H1 (cell line): Measurements from ENCODE around the gene CFAP157. TPM values are rescaled to one million over a fixed set of nuclear protein-coding genes. Genes with fewer than 3 reads are reported as not detected.

ENCODE experiments used
- CTCF ChIA-PET: fragments of 300-600 bp; sonication (Branson Sonifier 250); formaldehyde crosslinking; loops from one replicate; lab custom pipeline; 2021; ENCODE audit not compliant: partially characterized antibody; lab: Charles Lee
- POLR2A ChIA-PET: fragments of 300-600 bp; sonication (Branson Sonifier 250); formaldehyde crosslinking; loops from one replicate; lab custom pipeline; 2021; ENCODE audit warnings: inconsistent platforms; ENCODE audit not compliant: partially characterized antibody; lab: Charles Lee
- DNase-seq, 2 experiments: peaks; one replicate each; pipeline versions ENCODE4 v3.0.0 to v3.0.0-alpha.2; 2010 to 2022; ENCODE audit warnings: low spot score in 2 of 2, low read depth in 1 of 2, mixed read lengths in 1 of 2
- FAIRE-seq: peaks from 2 replicates; lab custom pipeline; 2011; peaks lifted over from hg19 to GRCh38; lab: Jason Lieb, UNC
- H2AFZ ChIP-seq: 2 replicates; pipeline ENCODE4 v1.8.1; 2012; ENCODE audit warnings: low read length, inconsistent platforms
- H2AK5ac ChIP-seq: 2 replicates; pipeline ENCODE4 v1.6.1; 2013; ENCODE audit warnings: low read depth, low read length
- H2BK120ac ChIP-seq: replicated peaks from 2 replicates; pipeline ENCODE3; 2013; ENCODE audit warnings: low read depth, low read length, inconsistent platforms
- H2BK12ac ChIP-seq: 2 replicates; pipeline ENCODE4 v1.6.1; 2013; ENCODE audit warnings: low read depth, low read length
- H2BK15ac ChIP-seq: 2 replicates; pipeline ENCODE4 v1.6.1; 2013; ENCODE audit warnings: low read length
- H2BK20ac ChIP-seq: 2 replicates; pipeline ENCODE4 v1.6.1; 2013; ENCODE audit warnings: low read length
- H2BK5ac ChIP-seq: 2 replicates; pipeline ENCODE4 v1.6.1; 2013; ENCODE audit warnings: low read depth, low read length
- H3K14ac ChIP-seq: 2 replicates; pipeline ENCODE4 v1.6.1; 2013; ENCODE audit warnings: inconsistent platforms; ENCODE audit not compliant: insufficient read length
- H3K18ac ChIP-seq: 2 replicates; pipeline ENCODE4 v1.6.1; 2013; ENCODE audit warnings: low read length; ENCODE audit errors: extremely low read depth
- H3K23ac ChIP-seq: 2 replicates; pipeline ENCODE4 v1.6.1; 2013; ENCODE audit warnings: inconsistent platforms; ENCODE audit not compliant: insufficient read length
- H3K23me2 ChIP-seq: 2 replicates; pipeline ENCODE4 v1.6.1; 2013; ENCODE audit warnings: low read depth, low read length
- H3K27ac ChIP-seq: 2 replicates; pipeline ENCODE4 v1.6.1; 2011; ENCODE audit warnings: low read depth, low read length, inconsistent platforms
- H3K27me3 ChIP-seq, 4 experiments: replicated peaks in 1 of 4; 1 replicate in 1 of 4; 2 replicates in 3 of 4; pipeline versions ENCODE4 v1.6.1 to v1.8.1; 2011 to 2013; ENCODE audit warnings: low read length in 3 of 4, mild to moderate bottlenecking in 3 of 4, inconsistent platforms in 2 of 4, mixed read lengths in 2 of 4, moderate library complexity in 1 of 4; ENCODE audit not compliant: control insufficient read depth in 3 of 4, insufficient read depth in 3 of 4; ENCODE audit errors: extremely low read depth in 1 of 4
- H3K36me3 ChIP-seq, 4 experiments: 2 replicates each; pipeline versions ENCODE4 v1.6.1 to v1.8.1; 2011 to 2013; ENCODE audit warnings: mild to moderate bottlenecking in 4 of 4, low read length in 3 of 4, moderate library complexity in 2 of 4, control low read depth in 1 of 4, inconsistent platforms in 1 of 4; ENCODE audit not compliant: insufficient read depth in 4 of 4, control insufficient read depth in 2 of 4
- H3K4ac ChIP-seq: replicated peaks from 2 replicates; pipeline ENCODE3; 2013; ENCODE audit warnings: low read length, low read depth, mixed read lengths, inconsistent platforms; ENCODE audit not compliant: insufficient read length
- H3K4me1 ChIP-seq, 4 experiments: replicated peaks in 1 of 4; 1 replicate in 1 of 4; 2 replicates in 3 of 4; pipeline versions ENCODE4 v1.6.1 to v1.8.1; 2011 to 2013; ENCODE audit warnings: low read length in 3 of 4, inconsistent platforms in 2 of 4, mixed read lengths in 1 of 4; ENCODE audit not compliant: insufficient read depth in 4 of 4, control insufficient read depth in 3 of 4
- H3K4me2 ChIP-seq, 2 experiments: 2 replicates each; pipeline versions ENCODE4 v1.6.1 to v1.8.1; 2011 to 2013; ENCODE audit warnings: low read depth in 2 of 2, low read length in 2 of 2, control low read depth in 1 of 2, inconsistent platforms in 1 of 2, mild to moderate bottlenecking in 1 of 2; ENCODE audit not compliant: insufficient read depth in 1 of 2
- H3K4me3 ChIP-seq, 4 experiments: fragments of 200-600, 300-600 bp in 1 of 4; sonication (generic), shearing (Covaris generic), sonication (Bioruptor Twin) in 1 of 4; 2 replicates each; pipeline versions ENCODE4 v1.5.1 to v1.8.1; 2011 to 2016; ENCODE audit warnings: low read length in 4 of 4, low read depth in 3 of 4, control low read depth in 2 of 4, inconsistent platforms in 2 of 4, mild to moderate bottlenecking in 2 of 4, mixed read lengths in 1 of 4, moderate library complexity in 1 of 4; ENCODE audit not compliant: insufficient read depth in 2 of 4; ENCODE audit errors: extremely low read depth in 1 of 4
- H3K56ac ChIP-seq: replicated peaks from 2 replicates; pipeline ENCODE3; 2013; ENCODE audit warnings: low read depth, mild to moderate bottlenecking, mixed read lengths, low read length, inconsistent platforms; ENCODE audit not compliant: insufficient read length
- H3K79me1 ChIP-seq: 2 replicates; pipeline ENCODE4 v1.6.1; 2013; ENCODE audit warnings: low read depth, low read length, control low read depth
- H3K79me2 ChIP-seq, 2 experiments: 2 replicates each; pipeline versions ENCODE4 v1.6.1 to v1.8.1; 2012 to 2013; ENCODE audit warnings: low read length in 2 of 2, mild to moderate bottlenecking in 2 of 2, inconsistent platforms in 1 of 2; ENCODE audit not compliant: insufficient read depth in 2 of 2, control insufficient read depth in 1 of 2
- H3K9ac ChIP-seq, 4 experiments: replicated peaks in 1 of 4; 1 replicate in 1 of 4; 2 replicates in 3 of 4; pipeline versions ENCODE4 v1.6.1 to v1.8.1; 2011 to 2013; ENCODE audit warnings: low read depth in 3 of 4, low read length in 3 of 4, control low read depth in 2 of 4, mild to moderate bottlenecking in 2 of 4, moderate library complexity in 2 of 4, inconsistent platforms in 1 of 4; ENCODE audit errors: extremely low read depth in 1 of 4
- H3K9me3 ChIP-seq, 2 experiments: 2 replicates each; pipeline versions ENCODE4 v1.6.1 to v1.8.1; 2012 to 2013; ENCODE audit warnings: mild to moderate bottlenecking in 2 of 2, moderate library complexity in 2 of 2, control low read depth in 1 of 2, inconsistent platforms in 1 of 2, low read depth in 1 of 2, low read length in 1 of 2, mixed read lengths in 1 of 2; ENCODE audit not compliant: insufficient read depth in 2 of 2
- H4K20me1 ChIP-seq, 2 experiments: replicated peaks in 1 of 2; 2 replicates each; pipeline versions ENCODE3 to v1.8.1; 2011 to 2013; ENCODE audit warnings: inconsistent platforms in 2 of 2, low read length in 2 of 2, mild to moderate bottlenecking in 1 of 2; ENCODE audit not compliant: insufficient read depth in 2 of 2, control insufficient read depth in 1 of 2
- H4K5ac ChIP-seq: 2 replicates; pipeline ENCODE4 v1.6.1; 2013; ENCODE audit warnings: low read length, low read depth, mixed read lengths, inconsistent platforms; ENCODE audit not compliant: insufficient read length
- H4K8ac ChIP-seq: 2 replicates; pipeline ENCODE4 v1.8.0; 2013; ENCODE audit warnings: mild to moderate bottlenecking, moderate library complexity, low read length, inconsistent platforms; ENCODE audit not compliant: insufficient read depth; ENCODE audit errors: extremely low read depth
- H4K91ac ChIP-seq: replicated peaks from 2 replicates; pipeline ENCODE3; 2013; ENCODE audit warnings: low read length, mixed read lengths, inconsistent platforms; ENCODE audit not compliant: insufficient read length
- ASH2L ChIP-seq: fragments of 200-600, 300-600 bp; sonication (generic); IDR thresholded peaks from one replicate; pipeline ENCODE4 v1.7.1; 2017; ENCODE audit warnings: low read length
- GTF2F1 ChIP-seq: IDR thresholded peaks from 2 replicates; pipeline ENCODE4 v1.6.1; 2012; ENCODE audit warnings: low read depth, low read length, improper control_type of control experiment, borderline replicate concordance
- HDAC2 ChIP-seq, 2 experiments: fragments of 300-600 bp in 1 of 2; sonication (generic) in 1 of 2; IDR thresholded peaks; 2 replicates each; pipeline ENCODE4 v1.6.1; 2011 to 2012; ENCODE audit warnings: low read depth in 2 of 2, low read length in 2 of 2, mild to moderate bottlenecking in 2 of 2, moderate library complexity in 2 of 2, borderline replicate concordance in 1 of 2, inconsistent platforms in 1 of 2
- MAFK ChIP-seq: IDR thresholded peaks from 2 replicates; pipeline ENCODE4 v1.6.1; 2012; ENCODE audit warnings: low read depth, mild to moderate bottlenecking, improper control_type of control experiment, low read length
- POLR2AphosphoS5 ChIP-seq: IDR thresholded peaks from 2 replicates; pipeline ENCODE4 v1.6.1; 2011; ENCODE audit warnings: low read depth, low read length
- RAD21 ChIP-seq, 2 experiments: IDR thresholded peaks in 1 of 2; conservative IDR thresholded peaks in 1 of 2; 2 replicates each; pipeline ENCODE4 v1.6.1; 2011; ENCODE audit warnings: low read depth in 2 of 2, low read length in 2 of 2, improper control_type of control experiment in 1 of 2, inconsistent platforms in 1 of 2, mild to moderate bottlenecking in 1 of 2, moderate library complexity in 1 of 2
- SIN3A ChIP-seq, 2 experiments: IDR thresholded peaks in 1 of 2; conservative IDR thresholded peaks in 1 of 2; 2 replicates each; pipeline ENCODE4 v1.6.1; 2011 to 2012; ENCODE audit warnings: low read length in 2 of 2, improper control_type of control experiment in 1 of 2, low read depth in 1 of 2, mild to moderate bottlenecking in 1 of 2
- SIRT6 ChIP-seq: IDR thresholded peaks from one replicate; pipeline ENCODE4 v1.7.1; 2012; ENCODE audit warnings: low read length, inconsistent platforms
- SP1 ChIP-seq: IDR thresholded peaks from 2 replicates; pipeline ENCODE4 v1.6.1; 2011; ENCODE audit warnings: low read depth, low read length
- TAF1 ChIP-seq: IDR thresholded peaks from 2 replicates; pipeline ENCODE4 v1.6.1; 2011; ENCODE audit warnings: mild to moderate bottlenecking, low read depth, low read length
- TBP ChIP-seq: IDR thresholded peaks from 2 replicates; pipeline ENCODE4 v1.6.1; 2011; ENCODE audit warnings: low read depth, low read length, improper control_type of control experiment
- TEAD4 ChIP-seq: IDR thresholded peaks from 2 replicates; pipeline ENCODE4 v1.6.1; 2012; ENCODE audit warnings: low read depth, low read length, inconsistent platforms, mixed read lengths
- WGBS, 2 experiments: shearing (Covaris generic) in 1 of 2; methylation state at CpG; one replicate each; pipeline versions ENCODE4 v1.1.6 to v1.1.7; 2013 to 2015; ENCODE audit warnings: low lambda C conversion rate in 2 of 2, mixed read lengths in 2 of 2, inconsistent platforms in 1 of 2, low coverage in 1 of 2, missing lambda C conversion rate in 1 of 2; ENCODE audit not compliant: insufficient replicate concordance in 2 of 2, insufficient coverage in 1 of 2, insufficient read length in 1 of 2; ENCODE audit errors: extremely low coverage in 1 of 2, missing lambda C conversion rate in 1 of 2; 5-methylcytosine and 5-hydroxymethylcytosine counted together
- polyA plus RNA-seq, 7 experiments: library from polyadenylated mRNA; depleted of rRNA in 3 of 7; stranded (reverse) in 5 of 7; unstranded in 2 of 7; fragments of >200 nt in 5 of 7; fragments of 200-250 nt in 2 of 7; gene quantifications; 1 replicate in 5 of 7; 2 replicates in 1 of 7; 4 replicates in 1 of 7; pipeline versions ENCODE4 v1.2.1 to v1.2.3, GENCODE V29; 2011 to 2013; ENCODE audit warnings: missing spikeins in 2 of 7, mixed read lengths in 2 of 7
- total RNA-seq: library from RNA; stranded (reverse); fragmentation: NEBNext Ultra II Directional; extraction: Animal tissue kit (Norgen Biotek cat#: 25700); gene quantifications from 2 replicates; pipeline ENCODE4 v1.2.1, GENCODE V29; 2021

Gene CFAP157
- total and polyA plus RNA-seq, 2 of the 8 experiments (the other 6 are each of a cell fraction or from before 2014, with no cell fraction given): not detected

DNA sequence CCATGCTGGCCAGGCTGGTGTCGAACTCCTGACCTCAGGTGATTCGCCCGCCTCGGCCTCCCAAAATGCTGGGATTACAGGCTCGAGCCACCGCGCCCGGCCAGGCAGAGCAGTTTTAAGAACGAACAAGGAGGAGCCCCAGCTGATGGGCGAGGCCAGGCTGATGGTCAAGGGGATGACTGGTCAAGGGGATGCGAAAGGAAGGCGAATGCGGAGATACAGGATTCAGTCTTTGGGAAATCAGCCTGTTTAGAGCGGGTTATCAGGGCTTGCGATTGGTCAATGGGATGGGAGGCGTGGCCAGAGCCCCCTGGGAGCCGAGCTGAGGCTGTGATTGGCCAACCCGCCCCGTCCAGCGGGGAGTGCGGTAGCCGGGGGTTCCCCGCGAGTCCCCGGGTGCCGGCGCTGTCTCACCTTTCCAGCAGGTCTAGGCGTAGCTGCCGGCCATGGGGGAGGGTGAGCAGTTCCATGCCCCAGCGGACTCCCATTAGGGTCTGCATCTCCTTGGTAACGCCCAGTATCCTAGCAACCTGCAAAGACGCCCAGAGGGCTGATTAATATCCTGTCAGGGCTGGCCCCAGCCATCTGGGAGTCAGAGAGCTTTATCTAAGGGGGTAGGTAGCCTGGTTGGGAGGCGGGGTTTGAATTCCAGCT lies 35.8 kb downstream of the CFAP157 start:
- ChIA-PET POLR2A (interaction anchor here (0.8 to 2.0 kb wide), 10 partner anchors 13 to 292 kb away, joined by 3 to 6 read pairs (median 4); partner anchors contain the start of genes CDK9, LRSAM1 and RPL12), CTCF (interaction anchor here (0.5 to 7.3 kb wide), 13 partner anchors 8 to 1440 kb away, joined by 3 to 37 read pairs (median 4); partner anchors contain the start of genes CDK9 and TOR2A)
- Histone ChIP-seq H3K27ac (no peak overlapping the region; the same call in 1 of the 2 replicates), H3K4me3 (peak overlapping the region; percentile 32 to 67 (median 47)), H2BK5ac (no peak overlapping the region; the same call in 1 of the 2 replicates), H4K5ac (no peak overlapping the region), H2BK20ac (no peak overlapping the region), H4K20me1 (peaks cover 0 to 7% of the 10 kb centered on the region in 2 experiments), H3K79me1 (no peaks in the 10 kb centered on the region), H3K79me2 (no peaks in the 10 kb centered on the region), H3K23me2 (peaks cover 7% of the 10 kb centered on the region; the same call in 1 of the 2 replicates), H2AFZ (no peak overlapping the region; the same call in 1 of the 2 replicates), H3K56ac (no peak overlapping the region), H3K27me3 (no peaks in the 10 kb centered on the region), H4K8ac (no peak overlapping the region), H3K9me3 (no peaks in the 10 kb centered on the region), H2BK12ac (no peak overlapping the region), H3K4ac (no peak overlapping the region), H2BK120ac (no peak overlapping the region), H3K23ac (no peak overlapping the region), H3K36me3 (no peaks in the 10 kb centered on the region), H3K9ac (no peak overlapping the region), H2AK5ac (no peak overlapping the region), H3K14ac (no peak overlapping the region), H3K4me2 (peak overlapping the region; percentile 87 to 92), H3K4me1 (no peaks in the 10 kb centered on the region; a peak in 2 of 7 replicates), H2BK15ac (no peak overlapping the region), H3K18ac (no peak overlapping the region), H4K91ac (no peak overlapping the region)
- FAIRE-seq (peak; percentile 24), DNase-seq (peak; percentile 91 to 96)
- 2% methylated on average over 33 of the region's 33 CpGs; no CpG with 5 or more reads in 1 of the 2 experiments for WGBS, 2 experiments
- TF ChIP-seq SIN3A (conservative IDR thresholded peaks at IDR 0.05 in 1 of 2, IDR thresholded peaks at IDR 0.05 in 1 of 2; ENCODE audit: low read depth in 1 of 2, low read length in 2 of 2) (peak; percentile 95 to 97; a peak in 3 of 4 replicates), TEAD4 (no peak; the same call in 1 of the 2 replicates), MAFK (no peak), GTF2F1 (no peak), ASH2L (peak; percentile 33), SIRT6 (no peak), POLR2AphosphoS5 (peak; percentile 42; the same call in 1 of the 2 replicates), HDAC2 (IDR thresholded peaks at IDR 0.05; ENCODE audit: borderline replicate concordance in 1 of 2, low read depth in 2 of 2, low read length in 2 of 2) (peak in 1 of 2 experiments; percentile 45; a peak in 1 of 4 replicates), RAD21 (IDR thresholded peaks at IDR 0.05 in 1 of 2, conservative IDR thresholded peaks at IDR 0.05 in 1 of 2; ENCODE audit: low read depth in 2 of 2, low read length in 2 of 2) (peak; percentile 8 to 10; a peak in 2 of 4 replicates), TBP (peak; percentile 57; the same call in 1 of the 2 replicates), SP1 (peak; percentile 65; the same call in 1 of the 2 replicates), TAF1 (peak; percentile 54; the same call in 1 of the 2 replicates)
